DOHH2 (cell line): ENCODE data around the gene GKN2.

Experiments used
- H3F3A ChIP-seq: fragments of 200-600 bp; sonication (generic), shearing (Covaris generic); 2 replicates; pipeline ENCODE4 v1.6.0; 2016; ENCODE audit warnings: antibody characterized with exemption, mild to moderate bottlenecking; ENCODE audit not compliant: control insufficient read depth, insufficient read depth
- H3K27ac ChIP-seq: fragments of 200-600 bp; sonication (generic); 2 replicates; pipeline ENCODE4 v1.5.1; 2014; ENCODE audit warnings: low read depth, mild to moderate bottlenecking, low read length, moderate library complexity
- H3K27me3 ChIP-seq: fragments of 200-600 bp; sonication (generic); 2 replicates; pipeline ENCODE4 v1.6.1; 2014; ENCODE audit warnings: mild to moderate bottlenecking, low read length, mixed read lengths; ENCODE audit not compliant: control insufficient read depth
- H3K36me3 ChIP-seq: fragments of 200-600 bp; sonication (generic); 2 replicates; pipeline ENCODE4 v1.6.1; 2014; ENCODE audit warnings: mild to moderate bottlenecking, low read length, moderate library complexity, mixed read lengths; ENCODE audit not compliant: control insufficient read depth
- H3K4me1 ChIP-seq: fragments of 200-600 bp; sonication (generic); 2 replicates; pipeline ENCODE4 v1.6.1; 2014; ENCODE audit warnings: mild to moderate bottlenecking, low read length, mixed read lengths; ENCODE audit not compliant: control insufficient read depth
- H3K4me2 ChIP-seq: fragments of 200-600 bp; sonication (generic); 2 replicates; pipeline ENCODE4 v1.6.0; 2014; ENCODE audit warnings: mild to moderate bottlenecking, low read length, moderate library complexity
- H3K4me3 ChIP-seq: fragments of 200-600 bp; sonication (generic); 2 replicates; pipeline ENCODE4 v1.5.1; 2014; ENCODE audit warnings: mild to moderate bottlenecking, low read length, mixed read lengths
- H3K79me2 ChIP-seq: fragments of 200-600 bp; sonication (generic); 2 replicates; pipeline ENCODE4 v1.6.1; 2014; ENCODE audit warnings: mild to moderate bottlenecking, low read length, mixed read lengths; ENCODE audit not compliant: control insufficient read depth
- H3K9me2 ChIP-seq: fragments of 200-600 bp; sonication (generic); replicated peaks from 2 replicates; pipeline ENCODE4 v1.6.1; 2014; ENCODE audit warnings: mild to moderate bottlenecking, low read length, mixed read lengths; ENCODE audit not compliant: control insufficient read depth
- H3K9me3 ChIP-seq: fragments of 200-600 bp; sonication (generic); 2 replicates; pipeline ENCODE4 v1.6.1; 2014; ENCODE audit warnings: antibody characterized with exemption, low read length, mixed read lengths; ENCODE audit not compliant: control insufficient read depth, insufficient read depth
- H4K20me1 ChIP-seq: fragments of 200-600 bp; sonication (generic); 2 replicates; pipeline ENCODE4 v1.6.0; 2014; ENCODE audit warnings: low read depth, mild to moderate bottlenecking, antibody characterized with exemption, low read length, moderate library complexity; ENCODE audit not compliant: control insufficient read depth, insufficient read depth
- CTCF ChIP-seq: fragments of 200-600 bp; sonication (generic); IDR thresholded peaks from one replicate; pipeline ENCODE4 v1.5.1; 2014; ENCODE audit warnings: antibody characterized with exemption, mild to moderate bottlenecking, low read depth, low read length; ENCODE audit not compliant: poor library complexity, severe bottlenecking
- EZH2phosphoT487 ChIP-seq: fragments of 200-600 bp; sonication (generic); IDR thresholded peaks from 2 replicates; pipeline ENCODE4 v1.6.1; 2017; ENCODE audit warnings: borderline replicate concordance, mild to moderate bottlenecking, antibody characterized with exemption, low read length, moderate library complexity, mixed read lengths

Gene GKN2

GRCh38 chr2:68995916-68996315 lies 43.2 kb upstream of the GKN2 start:
- TF ChIP-seq CTCF (no peak), EZH2phosphoT487 (no peak)
- no peaks in the 10 kb centered on the region for H3K36me3 ChIP-seq
- no peak overlapping the region for H3K4me2 ChIP-seq
- no peaks in the 10 kb centered on the region for H3F3A ChIP-seq
- H3K27ac ChIP-seq: no peak overlapping the region
- H3K4me1 ChIP-seq: no peaks in the 10 kb centered on the region
- no peaks in the 10 kb centered on the region for H3K9me3 ChIP-seq
- H4K20me1 ChIP-seq: no peaks in the 10 kb centered on the region
- H3K79me2 ChIP-seq: no peaks in the 10 kb centered on the region
- H3K4me3 ChIP-seq: no peak overlapping the region
- H3K9me2 ChIP-seq: no peaks in the 10 kb centered on the region
- H3K27me3 ChIP-seq: peaks cover 6% of the 10 kb centered on the region; the same call in 1 of the 2 replicates

GRCh38 chr2:68994864-68995263 lies 42.2 kb upstream of the GKN2 start:
- H3K4me1 ChIP-seq: no peaks in the 10 kb centered on the region
- H3K79me2 ChIP-seq: no peaks in the 10 kb centered on the region
- H3F3A ChIP-seq: no peaks in the 10 kb centered on the region
- no peaks in the 10 kb centered on the region for H3K36me3 ChIP-seq
- H3K27me3 ChIP-seq: peaks cover 8% of the 10 kb centered on the region
- no peaks in the 10 kb centered on the region for H3K9me2 ChIP-seq
- no peak overlapping the region for H3K4me3 ChIP-seq
- TF ChIP-seq EZH2phosphoT487 (no peak), CTCF (no peak)
- H3K27ac ChIP-seq: no peak overlapping the region
- H3K4me2 ChIP-seq: no peak overlapping the region
- no peaks in the 10 kb centered on the region for H3K9me3 ChIP-seq
- H4K20me1 ChIP-seq: no peaks in the 10 kb centered on the region

- Histone ChIP-seq H3K4me2 (no peak overlapping the region), H3K79me2 (no peaks in the 10 kb centered on the region), H3F3A (no peaks in the 10 kb centered on the region), H3K4me1 (no peaks in the 10 kb centered on the region), H3K27ac (no peak overlapping the region), H4K20me1 (no peaks in the 10 kb centered on the region), H3K9me2 (no peaks in the 10 kb centered on the region), H3K27me3 (peaks cover 8% of the 10 kb centered on the region), H3K4me3 (no peak overlapping the region), H3K36me3 (no peaks in the 10 kb centered on the region), H3K9me3 (no peaks in the 10 kb centered on the region)
- TF ChIP-seq CTCF: no peak
- no peak for TF ChIP-seq EZH2phosphoT487
Observed at GRCh38 chr2:68993660-68994059, 41.0 kb upstream of the GKN2 start.

GRCh38 chr2:68992933-68993332 lies 40.2 kb upstream of the GKN2 start:
- H3K27me3 ChIP-seq: peaks cover 8% of the 10 kb centered on the region
- no peaks in the 10 kb centered on the region for H4K20me1 ChIP-seq
- H3K9me3 ChIP-seq: no peaks in the 10 kb centered on the region
- no peaks in the 10 kb centered on the region for H3K79me2 ChIP-seq
- no peaks in the 10 kb centered on the region for H3K9me2 ChIP-seq
- no peak overlapping the region for H3K27ac ChIP-seq
- no peaks in the 10 kb centered on the region for H3K4me1 ChIP-seq
- H3K36me3 ChIP-seq: no peaks in the 10 kb centered on the region
- no peaks in the 10 kb centered on the region for H3F3A ChIP-seq
- H3K4me3 ChIP-seq: no peak overlapping the region
- TF ChIP-seq CTCF (no peak), EZH2phosphoT487 (no peak)
- H3K4me2 ChIP-seq: no peak overlapping the region
